GM12875 (cell line): Measurements from ENCODE around the gene CDH13.

Experiments used
- H3K4me3 ChIP-seq: one replicate; pipeline ENCODE4 v1.5.1; 2011; ENCODE audit warnings: low read depth, low read length, control low read depth
- TF ChIP-seq, protein P1 (sequence below): IDR thresholded peaks from 2 replicates; pipeline ENCODE4 v1.5.1; 2011; ENCODE audit warnings: low read depth, mild to moderate bottlenecking, control low read depth, inconsistent platforms, low read length, moderate library complexity, borderline replicate concordance; ENCODE audit not compliant: insufficient read depth

The CDH13 gene

DNA sequence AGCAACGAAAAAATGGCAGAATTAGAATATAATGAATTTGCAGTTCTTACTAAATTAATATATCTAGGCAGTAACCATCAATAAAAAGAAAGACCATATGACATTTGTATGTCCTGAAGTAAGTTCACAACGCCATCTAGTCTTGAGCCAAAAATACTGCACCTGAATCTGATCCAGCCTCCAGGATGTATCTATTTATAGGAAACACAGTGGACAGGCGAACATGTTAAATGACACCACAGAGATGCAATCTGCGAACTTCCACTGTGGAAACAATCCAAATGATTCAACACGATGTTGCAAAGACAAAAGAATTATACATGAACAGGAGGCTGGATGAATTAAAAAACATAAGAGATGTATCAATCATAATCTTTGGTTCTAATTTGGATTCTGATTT lies 197.6 kb downstream of the CDH13 start:
- TF ChIP-seq, protein P1, sequence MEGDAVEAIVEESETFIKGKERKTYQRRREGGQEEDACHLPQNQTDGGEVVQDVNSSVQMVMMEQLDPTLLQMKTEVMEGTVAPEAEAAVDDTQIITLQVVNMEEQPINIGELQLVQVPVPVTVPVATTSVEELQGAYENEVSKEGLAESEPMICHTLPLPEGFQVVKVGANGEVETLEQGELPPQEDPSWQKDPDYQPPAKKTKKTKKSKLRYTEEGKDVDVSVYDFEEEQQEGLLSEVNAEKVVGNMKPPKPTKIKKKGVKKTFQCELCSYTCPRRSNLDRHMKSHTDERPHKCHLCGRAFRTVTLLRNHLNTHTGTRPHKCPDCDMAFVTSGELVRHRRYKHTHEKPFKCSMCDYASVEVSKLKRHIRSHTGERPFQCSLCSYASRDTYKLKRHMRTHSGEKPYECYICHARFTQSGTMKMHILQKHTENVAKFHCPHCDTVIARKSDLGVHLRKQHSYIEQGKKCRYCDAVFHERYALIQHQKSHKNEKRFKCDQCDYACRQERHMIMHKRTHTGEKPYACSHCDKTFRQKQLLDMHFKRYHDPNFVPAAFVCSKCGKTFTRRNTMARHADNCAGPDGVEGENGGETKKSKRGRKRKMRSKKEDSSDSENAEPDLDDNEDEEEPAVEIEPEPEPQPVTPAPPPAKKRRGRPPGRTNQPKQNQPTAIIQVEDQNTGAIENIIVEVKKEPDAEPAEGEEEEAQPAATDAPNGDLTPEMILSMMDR, result no peak
- H3K4me3 ChIP-seq, result no peak overlapping the region

DNA sequence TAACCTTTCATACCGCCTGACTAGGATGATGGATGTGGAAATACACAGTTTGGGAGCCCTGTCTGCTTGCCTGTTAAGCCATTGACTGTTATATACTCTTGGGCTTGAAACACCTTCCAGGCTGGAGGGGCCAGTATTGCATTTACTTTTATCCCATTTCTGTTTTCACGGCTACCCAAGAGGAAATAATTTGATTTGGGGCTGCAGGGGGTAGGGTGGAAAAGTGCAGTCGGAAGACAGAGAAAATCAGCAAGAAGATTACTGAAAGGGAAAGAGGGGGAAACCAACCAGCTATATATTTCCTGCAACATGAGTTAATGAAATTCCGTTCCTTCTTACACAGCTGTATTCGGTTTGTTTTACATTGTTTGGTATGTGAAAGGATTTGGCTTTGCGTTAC lies 202.5 kb downstream of the CDH13 start:
- TF ChIP-seq, protein P1, result no peak
- no peak overlapping the region for H3K4me3 ChIP-seq

DNA sequence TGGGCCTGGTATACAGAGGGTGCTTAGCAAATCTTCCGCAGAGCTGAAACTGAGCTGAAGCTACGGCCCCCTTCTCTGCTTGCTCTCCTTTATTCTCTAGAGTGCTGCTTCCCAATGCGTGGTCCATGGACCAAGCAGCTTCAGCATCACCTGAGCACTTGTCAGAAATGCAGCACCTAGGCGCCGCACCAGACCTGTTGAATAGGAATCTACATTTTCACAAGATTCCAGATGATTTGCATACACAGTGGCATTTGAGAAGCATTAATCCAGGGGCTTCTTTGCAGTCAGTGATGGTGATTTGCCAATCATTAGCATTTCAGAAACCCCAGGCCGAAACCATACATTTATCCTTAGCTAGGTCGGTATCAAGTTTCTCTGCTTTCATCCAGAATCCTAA lies 204.2 kb downstream of the CDH13 start:
- no peak overlapping the region for H3K4me3 ChIP-seq
- TF ChIP-seq, protein P1, result no peak

DNA sequence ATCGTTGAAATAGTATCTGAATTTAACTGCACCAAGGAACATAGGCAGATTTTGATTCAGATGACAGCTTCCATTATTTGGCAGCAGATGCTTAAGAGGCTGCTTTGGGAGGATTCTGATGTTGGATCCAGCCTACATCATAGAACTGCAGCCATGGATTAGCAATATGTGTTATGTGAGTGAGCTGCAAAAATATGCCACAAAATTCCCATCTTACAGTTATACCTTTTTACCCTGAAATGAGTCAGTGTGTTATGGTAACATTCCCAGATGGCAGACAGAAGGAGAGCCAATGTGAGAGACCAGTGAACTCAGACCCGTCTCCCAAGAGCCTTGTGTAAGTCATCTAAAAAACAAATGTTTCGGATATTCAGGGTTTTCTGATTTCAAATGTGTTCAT lies 206.1 kb downstream of the CDH13 start:
- no peak overlapping the region for H3K4me3 ChIP-seq
- TF ChIP-seq, protein P1, result no peak

DNA sequence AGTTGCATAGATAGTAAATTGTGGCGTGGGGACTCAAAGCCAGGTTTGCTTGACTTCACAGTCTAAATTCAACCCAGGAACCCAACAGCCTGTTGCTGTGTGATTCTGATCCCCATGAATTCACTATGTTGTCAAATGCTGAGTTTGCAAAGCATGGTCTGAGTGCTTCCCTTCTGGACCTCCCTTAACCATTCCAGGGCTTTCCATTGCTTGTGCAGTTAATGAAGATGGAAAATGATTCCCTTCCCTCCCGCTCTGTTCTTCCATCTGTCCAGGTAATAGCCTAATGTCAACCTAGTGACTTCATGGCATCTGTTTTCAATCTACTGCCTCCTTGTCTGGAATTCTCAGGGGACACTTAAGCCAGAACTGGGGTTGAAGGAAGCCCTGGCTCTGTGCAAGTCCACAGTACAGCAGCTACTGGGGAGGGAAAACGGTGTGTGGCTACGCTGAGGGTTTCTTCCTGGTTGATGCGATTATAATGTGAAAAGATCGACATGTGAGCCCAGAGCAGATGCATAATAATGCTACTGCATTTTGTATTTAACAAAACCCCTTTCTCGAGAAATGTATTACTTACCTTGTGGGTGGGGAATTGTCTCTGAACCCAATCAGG lies 206.7 kb downstream of the CDH13 start:
- no peak overlapping the region for H3K4me3 ChIP-seq
- TF ChIP-seq, protein P1, result no peak

DNA sequence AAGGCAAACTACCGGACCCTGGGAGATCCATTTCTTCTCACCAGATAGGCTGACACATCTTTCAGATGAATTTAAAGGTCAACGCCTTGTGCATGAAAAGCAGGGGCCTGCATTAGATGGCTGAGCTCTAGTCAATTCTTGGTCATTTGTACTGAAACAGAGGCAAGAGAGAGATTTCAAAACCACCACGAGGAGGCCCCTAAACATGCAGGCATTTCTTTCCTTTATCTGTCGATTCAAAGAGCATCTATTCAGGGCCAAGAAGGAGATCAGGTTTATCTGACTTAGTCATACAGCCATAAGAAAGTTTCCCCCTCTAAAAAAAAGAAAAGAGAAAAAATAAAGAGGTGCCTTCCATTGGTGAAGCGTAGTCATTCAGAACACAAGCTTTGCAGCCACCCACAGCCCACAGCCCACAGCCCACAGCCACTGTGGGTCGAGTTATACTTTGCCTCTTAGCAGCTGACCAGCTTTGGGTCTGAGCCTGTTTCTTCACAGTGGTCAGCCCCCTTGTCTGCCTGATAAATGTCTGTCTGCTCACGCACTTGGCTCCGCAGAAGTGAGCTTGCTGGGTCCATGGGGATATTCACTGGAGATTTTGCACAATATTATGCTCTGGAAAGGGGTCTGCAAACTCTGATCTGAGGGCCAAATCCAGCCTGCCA lies 207.5 kb downstream of the CDH13 start:
- no peak overlapping the region for H3K4me3 ChIP-seq
- TF ChIP-seq, protein P1, result no peak

DNA sequence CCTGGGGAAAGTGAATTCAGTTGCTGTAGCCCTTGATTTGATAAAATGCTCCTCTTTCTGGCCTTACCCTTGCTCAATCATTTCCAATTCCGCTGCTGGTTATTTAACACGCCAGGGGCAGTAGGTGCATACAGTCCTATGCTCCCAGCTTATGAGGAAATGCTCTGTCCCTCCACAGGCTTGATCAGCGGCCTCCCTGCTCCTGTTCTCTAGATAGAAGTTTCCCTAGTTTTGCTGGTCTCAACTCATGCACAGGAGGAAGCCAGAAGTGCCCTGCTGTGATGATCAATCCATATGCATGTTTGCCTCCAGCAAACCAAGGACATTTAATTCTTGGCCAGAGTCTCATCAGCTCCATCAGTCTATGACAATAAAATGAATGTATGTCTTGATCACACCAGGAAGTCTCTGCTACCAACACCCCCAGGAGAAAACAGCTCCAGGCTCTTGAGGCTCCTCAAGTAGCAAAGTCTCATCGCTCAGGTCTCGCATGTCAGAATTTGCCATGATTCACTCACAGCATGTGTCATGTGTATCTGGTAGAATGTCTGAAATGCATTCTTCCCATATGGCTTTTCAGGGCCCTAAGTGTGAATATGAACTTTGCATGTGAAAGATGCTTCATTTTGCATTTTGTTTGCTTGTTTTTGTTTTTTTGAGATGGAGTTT lies 208.9 kb downstream of the CDH13 start:
- TF ChIP-seq, protein P1, result no peak
- no peak overlapping the region for H3K4me3 ChIP-seq
